GM23338 (cell line): ENCODE measurements around the gene PGM1.

Source experiments
- CREB1 ChIP-seq: fragments of 250-450 bp; sonication (Bioruptor Pico); IDR thresholded peaks from 2 replicates; pipeline ENCODE4 v1.5.0; 2020; ENCODE audit warnings: low read depth, mild to moderate bottlenecking, moderate library complexity
- EZH2 ChIP-seq: fragments of 200-600 bp; sonication (generic); IDR thresholded peaks from one replicate; pipeline ENCODE4 v1.8.0; 2017; ENCODE audit warnings: antibody characterized with exemption, mild to moderate bottlenecking, low read depth; ENCODE audit not compliant: unreplicated experiment
- EZH2phosphoT487 ChIP-seq: fragments of 200-600 bp; sonication (generic); IDR thresholded peaks from one replicate; pipeline ENCODE4 v1.8.1; 2018; ENCODE audit warnings: antibody characterized with exemption; ENCODE audit not compliant: unreplicated experiment
- JUNB ChIP-seq: IDR thresholded peaks from one replicate; pipeline ENCODE4 v1.6.1; 2016; ENCODE audit warnings: antibody characterized with exemption; ENCODE audit not compliant: unreplicated experiment
- NANOG ChIP-seq: IDR thresholded peaks from 2 replicates; pipeline ENCODE4 v1.6.1; 2016; ENCODE audit warnings: antibody characterized with exemption, borderline replicate concordance
- POLR2AphosphoS5 ChIP-seq: IDR thresholded peaks from 2 replicates; pipeline ENCODE4 v1.6.1; 2016; ENCODE audit warnings: antibody characterized with exemption, low read depth
- STAT1 ChIP-seq: IDR thresholded peaks from one replicate; pipeline ENCODE4 v1.6.1; 2016; ENCODE audit warnings: antibody characterized with exemption; ENCODE audit not compliant: unreplicated experiment
- ZNF114 ChIP-seq: fragments of 250-450 bp; sonication (Bioruptor Pico); IDR thresholded peaks from 2 replicates; pipeline ENCODE4 v1.5.0; 2020; ENCODE audit warnings: mild to moderate bottlenecking, moderate library complexity
- TF ChIP-seq, protein P1 (sequence below), 2 experiments: fragments of 200-600 bp in 1 of 2; sonication (generic) in 1 of 2; conservative IDR thresholded peaks; 2 replicates each; pipeline versions ENCODE4 v1.5.1 to v1.6.1; 2016 to 2017; ENCODE audit warnings: antibody characterized with exemption in 2 of 2, low read depth in 2 of 2, mild to moderate bottlenecking in 2 of 2, moderate library complexity in 1 of 2
- TF ChIP-seq, protein P2 (sequence below): IDR thresholded peaks from 2 replicates; pipeline ENCODE4 v1.6.1; 2016; ENCODE audit warnings: antibody characterized with exemption
- TF ChIP-seq, protein P3 (sequence below): IDR thresholded peaks from one replicate; pipeline ENCODE4 v1.6.1; 2018; ENCODE audit warnings: antibody characterized with exemption; ENCODE audit not compliant: unreplicated experiment

DNA sequence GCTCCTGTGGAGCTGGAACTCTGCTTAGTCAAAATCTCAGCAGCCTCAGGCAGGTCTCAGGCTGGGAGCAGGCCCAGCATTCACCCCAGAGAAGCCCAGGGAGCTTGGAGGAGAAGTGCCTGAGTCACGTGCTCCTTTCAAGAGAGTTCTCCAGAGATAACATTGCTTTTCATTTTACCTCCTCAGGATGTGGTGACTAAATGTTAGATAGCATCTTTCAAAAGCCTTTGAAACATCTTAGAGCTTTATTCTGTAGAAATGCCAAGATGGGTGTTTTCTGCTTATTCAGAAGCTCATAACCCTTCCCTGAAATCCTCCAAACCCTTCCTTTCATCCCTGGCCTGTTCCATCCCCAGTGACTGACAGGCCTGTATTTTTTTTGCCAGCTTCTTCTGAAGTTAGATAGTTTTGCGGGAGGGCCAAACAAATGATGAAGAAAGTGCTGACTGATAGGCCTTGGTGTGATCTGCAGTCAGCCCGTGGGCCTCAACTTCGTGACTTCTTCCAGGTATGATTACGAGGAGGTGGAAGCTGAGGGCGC lies 58.0 kb downstream of the PGM1 start:
- TF ChIP-seq, protein P1, sequence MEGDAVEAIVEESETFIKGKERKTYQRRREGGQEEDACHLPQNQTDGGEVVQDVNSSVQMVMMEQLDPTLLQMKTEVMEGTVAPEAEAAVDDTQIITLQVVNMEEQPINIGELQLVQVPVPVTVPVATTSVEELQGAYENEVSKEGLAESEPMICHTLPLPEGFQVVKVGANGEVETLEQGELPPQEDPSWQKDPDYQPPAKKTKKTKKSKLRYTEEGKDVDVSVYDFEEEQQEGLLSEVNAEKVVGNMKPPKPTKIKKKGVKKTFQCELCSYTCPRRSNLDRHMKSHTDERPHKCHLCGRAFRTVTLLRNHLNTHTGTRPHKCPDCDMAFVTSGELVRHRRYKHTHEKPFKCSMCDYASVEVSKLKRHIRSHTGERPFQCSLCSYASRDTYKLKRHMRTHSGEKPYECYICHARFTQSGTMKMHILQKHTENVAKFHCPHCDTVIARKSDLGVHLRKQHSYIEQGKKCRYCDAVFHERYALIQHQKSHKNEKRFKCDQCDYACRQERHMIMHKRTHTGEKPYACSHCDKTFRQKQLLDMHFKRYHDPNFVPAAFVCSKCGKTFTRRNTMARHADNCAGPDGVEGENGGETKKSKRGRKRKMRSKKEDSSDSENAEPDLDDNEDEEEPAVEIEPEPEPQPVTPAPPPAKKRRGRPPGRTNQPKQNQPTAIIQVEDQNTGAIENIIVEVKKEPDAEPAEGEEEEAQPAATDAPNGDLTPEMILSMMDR (conservative IDR thresholded peaks at IDR 0.05; ENCODE audit: low read depth in 2 of 2) = no peak
- TF ChIP-seq, protein P2, sequence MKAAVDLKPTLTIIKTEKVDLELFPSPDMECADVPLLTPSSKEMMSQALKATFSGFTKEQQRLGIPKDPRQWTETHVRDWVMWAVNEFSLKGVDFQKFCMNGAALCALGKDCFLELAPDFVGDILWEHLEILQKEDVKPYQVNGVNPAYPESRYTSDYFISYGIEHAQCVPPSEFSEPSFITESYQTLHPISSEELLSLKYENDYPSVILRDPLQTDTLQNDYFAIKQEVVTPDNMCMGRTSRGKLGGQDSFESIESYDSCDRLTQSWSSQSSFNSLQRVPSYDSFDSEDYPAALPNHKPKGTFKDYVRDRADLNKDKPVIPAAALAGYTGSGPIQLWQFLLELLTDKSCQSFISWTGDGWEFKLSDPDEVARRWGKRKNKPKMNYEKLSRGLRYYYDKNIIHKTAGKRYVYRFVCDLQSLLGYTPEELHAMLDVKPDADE = no peak
- TF ChIP-seq, protein P3, sequence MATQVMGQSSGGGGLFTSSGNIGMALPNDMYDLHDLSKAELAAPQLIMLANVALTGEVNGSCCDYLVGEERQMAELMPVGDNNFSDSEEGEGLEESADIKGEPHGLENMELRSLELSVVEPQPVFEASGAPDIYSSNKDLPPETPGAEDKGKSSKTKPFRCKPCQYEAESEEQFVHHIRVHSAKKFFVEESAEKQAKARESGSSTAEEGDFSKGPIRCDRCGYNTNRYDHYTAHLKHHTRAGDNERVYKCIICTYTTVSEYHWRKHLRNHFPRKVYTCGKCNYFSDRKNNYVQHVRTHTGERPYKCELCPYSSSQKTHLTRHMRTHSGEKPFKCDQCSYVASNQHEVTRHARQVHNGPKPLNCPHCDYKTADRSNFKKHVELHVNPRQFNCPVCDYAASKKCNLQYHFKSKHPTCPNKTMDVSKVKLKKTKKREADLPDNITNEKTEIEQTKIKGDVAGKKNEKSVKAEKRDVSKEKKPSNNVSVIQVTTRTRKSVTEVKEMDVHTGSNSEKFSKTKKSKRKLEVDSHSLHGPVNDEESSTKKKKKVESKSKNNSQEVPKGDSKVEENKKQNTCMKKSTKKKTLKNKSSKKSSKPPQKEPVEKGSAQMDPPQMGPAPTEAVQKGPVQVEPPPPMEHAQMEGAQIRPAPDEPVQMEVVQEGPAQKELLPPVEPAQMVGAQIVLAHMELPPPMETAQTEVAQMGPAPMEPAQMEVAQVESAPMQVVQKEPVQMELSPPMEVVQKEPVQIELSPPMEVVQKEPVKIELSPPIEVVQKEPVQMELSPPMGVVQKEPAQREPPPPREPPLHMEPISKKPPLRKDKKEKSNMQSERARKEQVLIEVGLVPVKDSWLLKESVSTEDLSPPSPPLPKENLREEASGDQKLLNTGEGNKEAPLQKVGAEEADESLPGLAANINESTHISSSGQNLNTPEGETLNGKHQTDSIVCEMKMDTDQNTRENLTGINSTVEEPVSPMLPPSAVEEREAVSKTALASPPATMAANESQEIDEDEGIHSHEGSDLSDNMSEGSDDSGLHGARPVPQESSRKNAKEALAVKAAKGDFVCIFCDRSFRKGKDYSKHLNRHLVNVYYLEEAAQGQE = no peak
- no peak for TF ChIP-seq CREB1 (CRISPR knock-in tag)
- no peak for TF ChIP-seq POLR2AphosphoS5
- no peak for TF ChIP-seq EZH2phosphoT487
- no peak for TF ChIP-seq EZH2
- no peak for TF ChIP-seq STAT1
- TF ChIP-seq JUNB = no peak
- TF ChIP-seq ZNF114 (CRISPR knock-in tag) = no peak
- no peak for TF ChIP-seq NANOG
